GM18498 (cell line): ENCODE data around the gene CCRL2.

ENCODE experiments used
- ATAC-seq: cut with Tn5 transposase; IDR thresholded peaks from one replicate; pipeline ENCODE4 v1.9.1; 2021; ENCODE audit warnings: mild to moderate bottlenecking, moderate library complexity; ENCODE audit not compliant: unreplicated experiment

The CCRL2 gene

DNA sequence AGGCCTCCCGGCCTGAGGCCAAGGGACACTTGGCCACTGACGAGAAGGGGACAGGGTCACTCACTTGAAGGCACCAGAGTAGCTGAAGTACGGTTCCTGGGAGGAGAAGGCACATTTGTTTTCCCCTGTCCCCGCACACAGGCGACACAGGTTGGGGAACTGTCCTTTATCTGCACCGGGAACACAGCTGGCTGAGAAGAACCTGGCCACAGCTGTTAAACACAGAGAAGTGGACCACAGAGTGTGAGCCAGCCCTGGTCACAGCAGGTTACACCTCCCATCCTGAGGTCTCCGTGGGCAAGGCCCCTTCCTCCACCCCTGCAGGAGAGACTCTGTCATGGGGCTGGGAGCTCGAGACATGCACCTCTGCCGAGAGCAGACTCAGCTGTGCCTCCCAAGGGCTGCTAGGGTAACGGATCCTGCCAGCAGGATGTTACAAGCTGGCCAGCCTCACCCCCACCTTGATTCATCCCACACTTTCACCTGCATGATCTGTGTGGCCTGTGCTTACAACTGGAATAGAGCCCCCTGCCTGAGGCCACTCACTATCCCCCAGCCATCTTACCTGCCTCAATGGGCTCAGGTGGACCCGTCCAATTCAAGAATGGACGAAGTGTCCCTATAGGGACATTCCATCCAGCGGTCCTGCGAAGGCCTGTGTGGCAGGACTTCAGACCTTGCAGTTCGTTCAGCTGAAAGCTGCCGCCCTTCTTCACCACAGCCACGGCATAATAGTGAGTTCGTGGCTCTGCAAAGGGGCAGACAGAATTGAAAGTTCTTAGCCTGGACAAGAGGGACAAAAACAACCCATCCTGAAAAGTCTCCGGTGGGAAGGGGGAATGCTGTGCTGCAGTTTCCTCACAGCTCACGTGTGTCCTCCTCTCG is 48.4 kb downstream of the CCRL2 start:
- no peak for ATAC-seq

DNA sequence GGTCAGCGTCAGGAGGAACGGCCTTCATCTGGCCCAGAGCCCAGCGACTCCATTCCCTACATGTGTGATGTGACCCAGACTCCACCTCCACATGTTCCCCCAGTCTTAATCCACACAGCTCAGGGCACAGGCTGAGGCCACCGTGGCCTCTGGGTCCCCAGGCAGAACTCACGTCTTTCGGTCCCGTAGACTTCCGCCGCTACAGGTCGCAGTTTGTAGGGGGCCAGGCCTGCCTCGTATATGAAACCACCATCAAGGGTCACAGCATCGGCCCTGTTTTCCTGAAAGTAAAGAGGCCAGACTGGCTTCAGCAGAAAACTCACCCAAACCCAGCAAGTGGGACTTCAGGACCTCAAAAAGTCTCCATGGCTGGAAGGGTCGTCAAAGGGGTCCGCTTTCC is 49.1 kb downstream of the CCRL2 start:
- ATAC-seq: no peak
